UCSD-AML1 (cell line): ENCODE results near the gene IGF2BP2.
"Not testable (repeated sequence)": the region's sequence is repeated elsewhere in the genome, so short reads cannot be mapped to it uniquely, and the experiment has no call there.

Source experiments
- DNase-seq: peaks from one replicate; lab custom pipeline; 2025; ENCODE audit not compliant: unreplicated experiment; lab: John Stamatoyannopoulos, UW

IGF2BP2 gene

DNA sequence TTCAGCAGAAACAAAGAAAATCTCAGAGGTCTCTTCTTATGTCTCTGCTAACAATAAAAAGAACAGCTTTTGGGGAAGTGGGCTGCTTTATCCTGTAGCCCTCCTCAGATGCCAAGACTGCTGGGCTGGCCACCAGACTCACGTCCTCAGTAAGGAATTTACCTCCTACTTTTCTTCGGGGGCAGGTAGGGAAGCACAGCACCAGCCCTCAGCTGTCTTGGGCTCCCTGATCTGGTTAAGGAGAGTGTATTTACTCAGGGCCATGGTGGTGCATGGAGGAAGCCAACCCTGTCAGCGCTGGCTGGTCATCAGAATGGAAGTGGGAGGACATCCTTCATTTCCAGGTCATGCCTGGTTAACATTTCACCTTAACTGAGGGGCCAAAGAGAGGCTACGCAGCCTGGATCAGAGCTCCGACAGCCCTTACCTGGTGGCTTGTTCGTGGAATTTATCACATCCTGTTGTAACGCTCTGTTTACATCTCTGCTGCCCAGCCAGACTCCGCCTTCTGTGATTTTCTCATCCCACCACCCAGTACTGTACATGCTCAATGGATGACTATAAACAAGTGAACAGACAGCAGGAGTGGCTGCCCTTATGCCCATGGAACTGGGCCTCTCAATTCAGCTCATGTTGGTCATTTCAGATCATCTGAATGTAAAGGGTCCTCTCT, 108.3 kb downstream of the IGF2BP2 start:
- no peak for DNase-seq

GRCh38 chr3:185715091-185715490, 109.8 kb downstream of the IGF2BP2 start:
- DNase-seq = no peak

GRCh38 chr3:185714085-185714484, 110.8 kb downstream of the IGF2BP2 start:
- no peak for DNase-seq

GRCh38 chr3:185713015-185713414, 111.8 kb downstream of the IGF2BP2 start:
- no peak for DNase-seq

DNA sequence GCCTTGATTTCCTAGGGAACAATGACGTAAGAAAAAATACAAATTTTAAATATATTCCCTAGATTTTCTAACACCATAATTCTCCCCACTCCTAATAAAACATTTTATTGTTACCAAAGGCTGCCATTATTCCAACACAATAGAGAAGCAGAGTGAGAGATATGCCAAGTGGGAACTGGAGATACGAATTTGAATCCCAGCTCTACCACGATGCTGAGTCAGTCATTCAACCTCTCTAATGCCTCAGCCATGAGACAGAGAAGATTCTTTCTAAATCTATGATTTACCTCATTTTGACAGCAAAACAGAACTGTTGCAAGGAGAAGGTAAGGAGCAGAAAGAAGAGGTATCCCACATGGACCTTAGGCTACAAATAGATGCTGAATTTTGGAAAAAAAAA, 112.5 kb downstream of the IGF2BP2 start:
- no peak for DNase-seq

- DNase-seq = no peak
These were observed 113.5 kb downstream of the IGF2BP2 start for GRCh38 chr3:185711255-185711870.

GRCh38 chr3:185709251-185709955, 115.4 kb downstream of the IGF2BP2 start:
- no peak for DNase-seq

DNA sequence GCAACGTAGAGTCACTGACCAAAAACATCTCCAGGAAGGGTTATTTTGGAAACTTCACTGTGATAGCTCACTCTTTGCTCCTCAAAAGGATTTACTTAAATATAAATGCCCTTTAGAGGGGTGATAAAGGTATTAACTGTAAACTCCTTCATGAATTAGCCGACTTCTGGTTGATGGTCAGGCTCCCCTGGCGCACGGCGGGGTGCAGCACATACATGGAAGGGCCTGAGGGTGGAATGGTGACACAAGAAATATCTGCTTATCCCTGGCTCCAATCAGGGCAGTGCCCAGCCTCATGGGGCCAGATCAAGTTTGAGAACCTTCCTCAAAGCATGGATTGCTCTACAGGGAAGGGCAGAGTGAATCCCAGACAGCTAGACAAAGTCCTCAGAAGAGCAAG, 116.5 kb downstream of the IGF2BP2 start:
- no peak for DNase-seq

DNA sequence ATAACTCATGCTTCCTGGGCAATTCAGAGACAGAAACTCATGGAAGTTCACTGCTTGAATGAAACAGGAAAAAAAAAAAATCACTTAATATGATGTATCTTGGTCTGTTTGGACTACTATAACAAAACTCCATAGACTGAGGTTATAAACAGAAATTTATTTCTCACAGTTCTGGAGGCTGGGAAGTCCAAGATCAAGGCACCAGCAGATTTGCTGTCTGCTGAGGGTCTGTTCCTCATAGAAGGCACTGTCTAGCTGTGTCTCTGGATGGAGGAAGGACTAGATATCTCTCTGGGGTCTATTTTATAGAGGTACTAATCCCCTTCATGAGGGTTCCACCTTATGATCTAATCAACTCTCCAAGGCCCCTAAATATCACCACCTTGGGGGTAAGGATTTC, 119.3 kb downstream of the IGF2BP2 start:
- no peak for DNase-seq

DNA sequence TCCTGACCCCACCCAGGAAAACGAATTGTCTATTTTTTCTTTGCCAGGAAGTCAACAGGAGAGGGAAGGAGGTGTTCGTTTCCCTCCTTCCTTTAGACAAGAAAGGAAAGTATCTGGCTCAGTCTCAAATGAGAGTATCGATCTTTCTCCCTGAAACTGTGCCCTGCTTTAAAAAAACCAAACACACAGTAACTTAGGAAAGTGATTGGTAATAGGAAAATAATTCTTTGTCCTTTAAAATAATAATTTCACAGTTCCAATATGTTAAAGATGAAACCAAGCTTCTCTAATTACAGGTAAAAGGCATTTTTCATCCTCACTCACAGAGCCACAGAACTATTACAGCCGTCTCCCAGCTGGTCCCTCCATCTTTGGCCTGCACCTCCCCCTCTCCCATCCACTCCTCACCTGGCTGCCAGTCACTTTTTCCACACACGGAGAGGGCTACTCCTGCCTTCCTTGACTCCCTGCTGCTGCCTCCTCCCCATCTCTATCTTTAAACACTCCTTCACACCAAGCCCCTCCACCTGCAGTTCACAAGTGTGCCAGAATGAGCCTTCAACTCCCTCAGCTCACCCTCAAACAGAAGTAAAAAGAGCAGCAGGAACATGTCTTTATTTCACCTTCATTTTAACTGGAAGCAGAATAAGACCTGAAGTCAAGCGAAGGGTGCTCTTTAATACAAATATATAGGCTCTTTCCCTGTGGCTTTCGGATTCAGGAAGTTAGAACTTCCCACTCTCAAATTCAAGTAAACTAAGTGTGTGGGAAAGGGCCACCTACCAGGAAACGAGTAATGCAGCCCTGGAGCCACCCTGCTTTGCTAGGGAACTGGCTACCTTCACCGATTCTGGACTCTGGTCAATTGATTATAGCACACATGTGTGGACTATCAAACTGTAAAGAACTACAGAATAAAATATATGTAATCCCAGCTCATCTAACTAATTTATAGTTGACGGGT, 122.3 kb downstream of the IGF2BP2 start:
- no peak for DNase-seq

GRCh38 chr3:185701611-185702261, 123.1 kb downstream of the IGF2BP2 start:
- DNase-seq = no peak

DNA sequence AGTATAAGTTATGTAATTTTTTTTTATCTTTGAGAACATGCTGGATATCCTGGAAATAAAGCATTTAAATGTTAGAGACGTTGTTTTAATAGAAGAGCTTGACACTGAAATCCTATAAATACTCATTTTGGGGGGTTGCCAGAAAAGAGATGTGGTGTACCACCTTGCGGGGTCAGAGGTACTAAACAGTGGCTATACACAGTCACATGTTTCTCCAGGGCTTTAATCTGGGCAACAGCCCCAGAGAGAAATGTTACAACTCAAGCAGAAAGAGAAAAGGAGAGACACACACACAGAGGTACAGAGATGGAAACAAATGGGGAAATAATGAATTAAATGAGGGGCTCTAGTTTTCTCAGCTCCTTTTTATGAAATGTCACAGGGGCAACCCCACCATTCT, 124.9 kb downstream of the IGF2BP2 start:
- no peak for DNase-seq

DNA sequence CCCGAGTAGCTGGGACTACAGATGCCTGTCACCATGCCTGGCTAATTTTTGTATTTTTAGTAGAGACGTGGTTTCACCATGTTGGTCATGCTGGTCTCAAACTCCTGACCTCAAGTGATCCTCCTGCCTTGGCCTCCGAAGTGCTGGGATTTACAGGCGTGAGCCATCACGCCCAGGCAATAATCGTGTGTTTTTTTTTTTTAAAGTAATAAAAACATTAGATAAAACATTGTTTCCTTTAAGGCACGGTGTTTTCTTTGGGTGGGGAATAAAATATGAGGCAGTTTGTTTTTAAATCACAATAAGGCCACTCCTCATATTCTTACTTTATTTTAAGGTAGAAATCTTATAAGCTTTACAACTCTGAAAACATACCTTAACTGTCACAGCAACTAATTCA, 127.6 kb downstream of the IGF2BP2 start:
- not testable (repeated sequence) for DNase-seq

GRCh38 chr3:185696039-185696438, 128.8 kb downstream of the IGF2BP2 start:
- no peak for DNase-seq

DNA sequence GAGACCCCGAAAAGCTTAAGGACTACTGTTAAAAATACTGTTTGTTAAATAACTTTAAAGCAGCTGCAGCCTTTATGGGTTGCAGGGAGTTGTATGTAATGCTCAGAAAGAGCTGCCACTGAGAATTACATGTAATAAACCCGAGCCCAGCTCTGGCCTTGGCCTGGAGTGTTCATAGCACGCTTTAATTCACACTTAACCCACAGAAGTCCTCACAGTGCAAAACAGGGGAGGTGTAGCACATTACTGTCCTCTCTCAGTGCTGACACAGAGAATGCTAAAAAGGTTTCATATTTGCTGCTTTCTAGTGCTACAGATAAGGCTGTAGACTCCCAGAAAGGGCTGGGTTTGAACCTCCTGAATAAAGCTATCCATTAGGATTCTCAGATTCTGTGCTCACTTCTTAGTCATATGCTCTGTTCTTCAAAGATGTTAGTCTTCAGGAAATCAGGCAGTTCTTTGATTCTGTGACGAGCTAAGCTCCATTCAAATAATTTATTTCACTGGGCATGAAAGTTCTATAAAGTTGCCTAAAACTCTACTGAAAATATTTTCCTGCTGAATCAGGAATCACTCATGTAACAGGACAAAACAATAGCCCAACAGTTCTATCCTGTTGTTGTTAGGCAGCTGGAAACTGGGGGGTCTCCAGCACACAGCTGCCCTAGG, 130.7 kb downstream of the IGF2BP2 start:
- DNase-seq = no peak

DNA sequence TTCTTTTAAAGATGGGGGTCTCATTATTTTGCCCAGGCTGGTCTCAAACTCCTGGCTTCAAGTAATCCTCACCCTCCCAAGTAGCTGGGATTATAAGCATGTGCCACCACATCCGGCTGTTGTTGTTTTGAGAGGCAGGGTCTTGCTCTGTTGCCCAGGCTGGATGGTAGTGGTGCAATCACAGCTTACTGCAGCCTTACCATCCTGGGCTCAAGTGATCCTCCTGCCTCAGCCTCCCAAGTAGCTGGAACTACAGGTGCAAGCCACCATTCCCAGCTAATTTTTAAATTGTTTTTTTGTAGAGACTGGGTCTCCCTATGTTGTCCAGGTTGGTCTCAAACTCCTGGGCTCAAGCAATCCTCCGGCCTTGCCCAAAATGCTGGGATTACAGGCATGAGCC, 133.2 kb downstream of the IGF2BP2 start:
- DNase-seq = no peak

DNA sequence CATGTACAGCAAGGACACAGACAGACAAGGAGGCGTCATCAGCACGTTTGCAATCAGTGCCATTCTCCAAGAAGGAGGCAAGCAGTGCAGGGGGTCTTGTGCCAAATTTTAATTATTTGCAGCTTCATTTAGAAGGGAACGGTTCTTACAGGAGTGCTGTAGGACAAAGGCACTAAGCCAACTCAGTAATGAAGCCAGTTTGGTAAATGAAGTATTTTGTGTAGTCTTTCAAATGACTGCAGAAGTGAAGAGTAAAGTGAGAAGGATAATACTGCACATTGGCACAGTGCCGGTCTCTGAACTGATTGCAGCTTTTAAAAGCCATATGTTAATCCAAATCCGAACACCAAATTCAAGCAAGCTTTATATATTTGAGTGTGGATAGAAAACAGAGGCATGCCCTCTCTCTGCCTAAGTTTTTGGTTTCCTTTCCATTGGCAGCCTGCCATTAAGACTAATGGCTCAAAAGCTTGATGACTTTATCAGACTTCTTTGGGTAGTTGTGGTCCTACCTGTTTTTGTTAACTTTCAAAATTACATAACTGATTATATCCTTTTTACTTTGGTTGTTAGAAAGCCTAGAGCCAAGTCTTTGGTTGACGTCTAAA, 137.5 kb downstream of the IGF2BP2 start:
- no peak for DNase-seq

- no peak for DNase-seq
These were observed 139.4 kb downstream of the IGF2BP2 start for GRCh38 chr3:185685231-185686035.

DNA sequence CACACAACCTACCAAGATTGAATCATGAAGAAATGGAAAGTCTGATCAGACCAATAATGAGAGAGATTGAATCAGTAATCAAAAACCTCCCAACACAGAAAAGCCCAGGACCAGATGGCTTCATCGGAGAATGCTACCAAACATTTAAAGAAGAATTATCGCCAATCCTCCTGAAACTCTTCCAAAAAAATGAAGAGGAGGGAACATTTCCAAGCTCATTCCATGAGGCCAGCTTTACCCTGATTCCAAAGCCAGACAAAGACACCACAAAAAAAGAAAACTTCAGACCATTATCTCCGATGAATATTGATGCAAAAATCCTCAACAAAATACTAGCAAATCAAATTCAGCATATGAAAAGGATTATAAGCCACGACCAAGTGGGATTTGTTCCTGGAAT, 144.6 kb downstream of the IGF2BP2 start:
- DNase-seq = no peak
